DMS53 treated with DMSO at 0.1 percent for 48 hours (cell line): ENCODE data around the gene ADARB2.

Experiments used
- DNase-seq: peaks from one replicate; lab custom pipeline; 2025; ENCODE audit not compliant: unreplicated experiment; lab: John Stamatoyannopoulos, UW

Gene ADARB2

DNA sequence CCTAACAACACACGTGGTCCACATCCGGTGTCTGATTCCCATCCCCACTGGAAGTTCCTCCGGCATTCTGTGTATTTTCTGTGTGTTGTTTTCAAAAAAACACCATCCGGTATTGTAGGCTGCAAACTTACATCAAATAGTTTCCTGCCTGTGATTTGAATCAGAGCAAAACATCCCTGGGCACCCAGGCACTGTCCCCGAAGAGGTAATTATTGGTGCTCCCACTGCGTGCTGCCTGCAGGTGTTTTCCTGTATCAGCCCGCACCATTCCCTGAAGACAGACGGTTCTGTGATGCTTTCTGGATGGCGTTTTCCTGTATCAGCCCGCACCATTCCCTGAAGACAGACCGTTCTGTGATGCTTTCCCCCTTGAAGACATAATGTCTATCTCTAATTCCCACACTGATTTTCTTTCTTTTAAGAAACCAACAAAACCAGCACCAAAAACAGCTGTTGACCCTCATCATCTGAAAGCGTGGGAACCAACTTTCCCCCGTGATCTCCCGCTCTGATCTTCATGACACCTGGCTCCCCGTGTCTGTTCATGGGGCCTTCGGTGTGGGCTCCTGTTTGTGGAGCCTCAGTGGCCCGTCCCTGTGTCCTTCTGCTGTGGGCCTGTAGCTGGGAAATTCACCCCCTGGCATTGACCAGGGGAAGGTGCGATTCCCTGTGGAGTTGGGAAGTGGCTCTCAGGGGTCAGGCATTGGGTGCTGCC, 205.3 kb downstream of the ADARB2 start:
- DNase-seq: no peak

DNA sequence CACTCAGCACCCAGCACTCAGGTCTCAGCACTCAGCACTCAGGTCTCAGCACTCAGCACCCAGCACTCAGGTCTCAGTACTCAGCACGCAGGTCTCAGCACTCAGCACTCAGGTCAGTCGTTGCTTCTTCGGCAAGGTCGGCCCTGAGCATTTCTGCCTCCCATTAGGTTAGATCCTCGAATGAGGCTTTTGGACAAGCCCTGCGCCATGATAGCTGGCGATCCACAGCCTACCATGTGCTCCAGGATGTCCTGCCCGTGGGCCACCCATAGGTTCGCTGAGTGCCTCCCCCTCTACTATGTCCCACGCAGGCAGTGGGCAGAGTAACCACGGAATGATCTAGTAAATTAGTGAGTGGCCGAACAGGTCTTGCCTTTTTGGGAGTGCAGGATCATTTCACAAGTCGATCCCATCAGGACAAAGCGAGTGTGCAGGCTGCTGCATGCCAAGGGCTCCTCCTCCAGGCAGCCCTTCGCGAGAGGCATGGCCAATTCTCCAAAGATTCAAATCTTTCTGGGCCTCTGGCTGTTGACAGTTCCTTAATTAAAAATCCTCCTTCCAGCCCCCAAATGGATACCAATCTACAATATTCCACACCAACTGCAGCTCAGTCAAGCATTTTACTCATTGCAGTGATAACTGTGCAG, 206.3 kb downstream of the ADARB2 start:
- no peak for DNase-seq

DNA sequence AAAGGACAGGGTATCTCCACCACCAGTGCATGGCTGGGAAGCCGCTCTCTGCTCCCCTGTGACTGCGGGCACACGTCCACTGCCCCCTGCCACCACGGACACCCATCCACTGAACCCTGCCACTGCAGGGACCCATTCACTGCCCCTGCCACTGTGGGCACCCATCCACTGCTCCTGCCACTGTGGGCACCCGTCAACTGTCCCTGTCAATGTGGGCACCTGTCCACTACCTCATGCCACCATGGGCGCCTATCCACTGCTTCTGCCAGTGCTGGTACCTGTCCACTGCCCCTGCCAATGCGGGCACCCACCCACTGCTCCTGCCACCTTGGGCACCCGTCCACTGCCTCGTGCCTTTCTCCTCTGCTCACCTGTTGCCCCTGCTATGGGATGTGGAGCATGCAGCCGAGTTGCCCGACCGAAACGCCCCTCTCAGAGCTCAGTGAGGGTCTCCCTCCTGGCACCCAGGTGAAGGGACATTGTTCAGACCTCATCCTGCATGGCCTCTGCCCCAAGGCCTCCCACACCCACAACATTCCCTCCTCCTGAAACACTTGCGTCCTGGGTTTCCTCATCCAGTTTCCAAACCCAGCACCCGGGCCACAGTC, 207.4 kb downstream of the ADARB2 start:
- DNase-seq: no peak

DNA sequence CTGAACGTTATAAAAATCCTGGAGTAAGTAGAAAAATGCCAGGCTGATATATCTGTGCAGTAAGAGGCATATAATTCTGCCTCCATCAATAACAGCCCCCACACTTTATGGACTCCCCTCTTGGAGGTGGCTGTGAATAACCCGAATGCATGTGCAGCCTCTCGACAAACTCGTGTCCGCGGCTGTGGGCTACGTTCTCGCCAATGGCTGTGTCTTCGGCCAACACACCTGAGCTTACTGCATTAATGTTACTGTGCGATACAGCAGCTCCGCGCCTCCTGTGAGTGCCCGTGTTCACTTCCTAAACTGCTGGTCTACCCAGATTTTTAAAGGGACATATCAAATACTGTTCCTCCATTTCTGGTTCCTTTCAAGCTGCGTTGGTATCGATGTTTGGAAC, 209.4 kb downstream of the ADARB2 start:
- no peak for DNase-seq

DNA sequence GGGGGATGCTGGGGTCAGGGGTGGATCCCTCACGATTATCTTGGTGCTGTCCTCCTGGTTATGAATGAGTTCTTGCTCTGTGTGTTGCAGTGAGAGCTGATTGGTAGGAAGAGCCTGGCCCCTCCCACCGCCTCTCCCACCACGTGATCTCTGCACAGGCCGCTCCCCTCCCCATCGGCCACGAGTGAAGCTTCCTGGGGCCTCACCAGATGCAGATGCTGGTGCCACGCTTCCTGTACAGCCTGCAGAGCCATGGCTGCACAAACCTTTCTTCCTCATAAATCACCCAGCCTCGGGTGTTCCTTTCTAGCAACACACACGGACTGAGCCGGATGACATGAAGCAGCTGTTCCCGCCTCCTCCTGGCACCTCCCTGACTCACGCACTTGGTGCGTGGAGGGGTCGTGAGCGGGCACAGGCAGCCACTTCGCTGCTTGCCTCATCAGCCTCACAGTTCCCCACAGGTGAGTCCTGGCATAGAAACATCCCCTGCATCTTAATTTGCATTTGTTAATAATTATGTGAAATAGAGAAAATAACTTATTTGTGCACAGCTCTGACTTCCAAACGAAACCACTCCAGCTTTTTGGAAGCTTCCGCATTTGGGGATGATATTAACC, 210.8 kb downstream of the ADARB2 start:
- no peak for DNase-seq

DNA sequence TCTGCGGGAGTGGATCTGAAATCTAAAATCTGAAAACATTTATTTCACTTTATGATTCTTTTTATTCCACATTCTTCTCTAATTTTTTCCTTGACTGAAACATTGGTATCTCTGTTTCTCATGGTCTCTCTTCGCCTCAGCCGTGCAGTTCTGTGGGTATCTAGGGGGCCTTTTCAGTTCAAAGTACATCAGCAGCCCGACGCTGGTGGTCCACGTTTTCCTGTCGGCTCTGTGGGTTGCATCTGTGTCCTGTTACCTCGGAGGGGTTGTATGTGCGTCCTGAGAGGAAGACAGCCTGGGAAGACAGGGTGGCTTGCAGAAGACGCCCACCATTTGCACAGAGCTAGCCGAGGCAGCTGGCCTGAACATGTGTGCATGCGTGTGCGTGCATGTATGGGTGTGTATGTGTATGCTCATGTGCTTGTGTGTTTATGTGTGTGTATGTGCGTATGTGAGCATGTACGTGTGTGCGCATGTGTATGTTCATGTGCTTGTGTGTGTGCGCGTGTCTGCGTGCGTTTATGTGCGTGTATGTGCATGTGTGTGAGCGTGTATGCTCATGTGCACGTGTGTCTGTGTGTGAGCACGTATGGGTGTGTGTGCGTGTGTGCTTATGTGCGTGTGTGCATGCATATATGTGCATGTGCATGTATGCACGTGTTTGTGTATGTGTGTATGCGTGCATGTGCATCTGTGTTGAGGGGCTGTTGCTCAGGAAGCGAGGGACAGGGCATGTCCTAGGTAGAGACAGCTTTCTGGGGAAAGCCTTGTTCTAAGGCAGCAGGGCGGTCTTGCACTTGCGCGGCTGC, 211.8 kb downstream of the ADARB2 start:
- DNase-seq: no peak

DNA sequence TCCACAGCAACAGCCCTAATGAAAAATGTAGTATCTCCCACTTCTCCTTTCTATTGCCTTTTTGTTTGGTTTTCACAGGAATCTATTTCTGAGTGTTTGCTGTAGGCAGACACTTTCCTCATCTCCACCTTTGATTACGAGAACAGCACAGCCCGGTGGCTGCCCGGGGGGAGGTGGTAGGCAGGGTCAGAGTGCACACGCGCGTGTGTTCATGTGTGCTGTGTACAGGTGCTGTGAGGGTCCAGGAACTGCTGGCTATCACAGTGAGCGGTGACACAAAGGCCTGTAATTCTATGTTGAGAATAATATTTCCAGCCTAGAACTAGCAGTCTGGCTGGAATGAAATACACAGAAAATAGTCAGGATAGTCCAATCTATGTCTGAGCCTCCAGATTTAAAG, 212.8 kb downstream of the ADARB2 start:
- no peak for DNase-seq

DNA sequence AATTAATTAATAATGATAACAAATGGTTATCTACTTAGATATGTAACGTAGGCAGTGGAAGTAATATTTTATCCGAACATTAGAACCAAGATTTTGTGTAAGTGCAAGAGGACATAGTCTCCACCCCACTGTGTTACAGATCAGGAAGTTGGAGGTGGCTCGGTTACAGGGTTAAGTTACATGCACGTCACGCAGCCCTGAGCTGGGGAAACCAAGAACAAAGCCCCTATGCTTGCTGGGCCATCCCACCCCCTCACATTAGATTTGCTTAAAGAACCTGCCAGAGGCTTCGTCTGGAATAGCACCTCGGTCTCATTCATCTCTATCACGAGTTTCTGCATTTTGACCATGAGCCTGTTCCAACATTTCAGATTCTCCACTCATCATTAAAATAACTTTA, 214.1 kb downstream of the ADARB2 start:
- DNase-seq: no peak

DNA sequence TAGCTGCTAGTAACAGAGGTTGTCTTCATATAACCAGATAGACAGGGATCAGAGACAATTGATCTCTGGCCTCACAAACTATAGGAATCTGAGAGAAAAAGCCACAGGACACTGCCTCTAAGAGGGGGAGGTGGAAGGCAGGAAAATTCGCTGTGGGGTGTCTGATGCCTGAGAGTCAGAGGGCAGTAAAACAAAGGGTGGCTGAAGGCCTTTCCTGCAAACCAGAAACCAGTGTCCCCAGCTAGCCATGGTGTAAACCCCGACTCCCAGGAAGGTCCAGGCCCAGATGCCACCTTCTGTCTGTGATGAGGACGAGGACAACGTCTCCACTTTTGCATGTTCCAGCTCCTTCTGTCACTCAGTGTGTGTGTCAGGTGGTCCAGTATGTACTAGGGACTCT, 215.1 kb downstream of the ADARB2 start:
- no peak for DNase-seq

DNA sequence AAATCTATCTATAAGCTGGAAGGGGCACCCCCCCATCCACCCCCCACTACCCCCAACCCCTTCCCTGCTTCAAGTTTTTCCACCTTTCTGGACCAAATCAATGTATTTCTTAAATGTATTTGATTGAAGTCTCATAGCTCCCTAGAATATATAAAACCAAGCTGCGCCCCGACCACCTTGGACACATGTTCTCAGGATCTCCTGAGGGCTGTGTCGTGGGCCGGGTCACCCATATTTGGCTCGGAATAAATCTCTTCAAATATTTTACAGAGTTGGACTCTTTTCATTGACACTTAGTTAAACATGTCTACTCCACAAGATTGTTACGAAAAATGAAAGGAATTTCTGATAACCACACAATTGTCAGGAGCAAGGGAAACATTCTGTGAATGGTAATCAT, 215.6 kb downstream of the ADARB2 start:
- DNase-seq: no peak

DNA sequence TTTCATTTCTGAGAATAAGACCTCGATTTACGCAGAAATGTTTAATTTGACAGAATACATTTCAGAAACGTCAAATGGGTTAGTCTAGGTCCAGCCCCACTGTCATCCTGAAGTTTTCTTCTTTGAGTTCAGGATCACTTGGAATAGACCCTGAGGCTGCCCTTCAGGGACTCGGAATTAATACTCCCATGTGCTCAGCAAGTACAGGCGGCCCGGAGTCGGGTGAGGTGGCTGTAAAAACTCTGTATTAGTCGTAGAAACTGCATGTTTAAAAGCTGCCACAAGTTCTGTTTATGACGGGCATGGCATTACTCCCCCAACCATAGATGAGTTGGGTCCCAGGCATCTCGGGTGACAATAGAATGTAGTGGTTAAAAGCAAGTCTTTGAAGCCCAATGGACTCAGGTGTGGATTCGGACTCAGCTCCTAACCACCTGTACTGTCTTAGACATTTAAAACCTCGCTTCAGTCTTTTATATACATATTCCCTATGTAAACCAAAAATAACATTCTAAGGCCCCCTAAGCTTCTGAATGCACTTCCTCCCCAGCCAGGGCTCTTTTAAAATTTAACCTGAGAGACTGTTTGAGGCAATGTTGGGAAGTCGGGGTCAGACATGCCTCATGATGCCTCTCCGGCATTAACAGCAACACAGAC, 216.3 kb downstream of the ADARB2 start:
- no peak for DNase-seq

DNA sequence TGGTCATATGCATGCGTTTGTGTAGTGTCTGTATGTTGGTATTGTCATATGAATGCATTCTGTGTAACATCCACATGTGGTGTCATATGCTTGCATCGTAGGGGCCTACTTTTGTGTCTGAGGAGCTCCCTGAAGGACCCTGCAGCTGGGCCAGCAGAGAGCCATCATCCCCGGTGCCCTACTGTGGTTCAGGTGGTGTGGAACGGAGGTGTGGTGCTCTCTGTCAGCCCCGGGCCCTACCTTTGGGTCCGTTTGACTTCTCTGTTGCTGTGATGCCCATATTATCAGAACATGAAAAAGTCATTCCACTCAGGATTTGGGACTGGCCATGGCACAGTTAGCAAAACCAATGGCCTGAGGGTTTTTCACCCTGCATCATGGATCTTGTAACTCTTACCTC, 217.9 kb downstream of the ADARB2 start:
- no peak for DNase-seq

DNA sequence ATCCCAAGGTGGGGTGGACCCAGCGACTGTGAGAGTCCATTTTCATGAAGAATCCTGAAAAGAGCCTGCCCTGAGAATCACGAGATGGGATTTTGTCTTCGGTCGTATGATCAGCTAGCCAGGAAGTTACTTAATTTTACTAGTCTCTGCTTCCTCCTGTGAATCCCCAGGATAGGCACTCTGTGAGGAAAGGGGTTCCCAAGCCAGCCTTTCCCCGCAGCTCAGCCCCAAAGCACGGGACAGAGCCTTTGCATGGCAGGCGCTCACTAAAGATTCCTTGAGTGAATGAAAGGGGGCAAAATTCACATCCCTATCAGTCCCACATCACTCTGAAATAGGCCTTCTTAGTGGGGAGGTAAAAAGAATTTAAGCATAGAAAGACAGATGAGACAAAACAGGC, 219.6 kb downstream of the ADARB2 start:
- DNase-seq: no peak

DNA sequence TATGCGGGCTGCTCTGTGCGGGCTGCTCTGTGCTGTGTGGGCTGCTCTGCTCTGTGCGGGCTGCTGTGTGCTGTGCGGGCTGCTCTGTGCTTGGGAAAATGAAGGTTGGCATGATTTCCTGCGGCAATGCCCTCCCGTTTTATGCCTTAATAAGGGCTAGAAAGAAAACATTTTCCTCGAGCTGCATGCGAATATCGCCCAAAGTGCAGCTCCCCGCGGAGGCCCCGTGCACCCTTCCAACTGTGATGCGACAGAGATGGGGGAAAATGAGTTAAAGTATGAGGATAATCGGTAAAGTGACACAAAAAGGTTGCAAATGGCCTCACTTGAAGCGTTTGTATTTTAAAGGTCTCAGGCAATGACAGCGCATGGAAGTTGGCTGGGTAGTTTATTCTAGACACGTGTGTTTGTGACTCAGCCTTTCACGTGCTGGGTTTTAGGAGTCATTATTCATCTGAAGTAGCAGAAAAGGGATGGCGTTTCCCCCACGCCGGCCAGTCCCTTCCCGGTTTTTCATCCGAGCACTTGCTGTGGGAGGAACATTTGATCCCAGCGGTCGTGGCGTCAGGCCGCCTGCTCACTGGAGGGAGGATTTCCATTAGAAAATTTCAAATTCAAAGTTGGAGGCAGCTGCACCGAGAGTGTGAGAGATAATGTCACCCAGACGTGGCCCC, 220.7 kb downstream of the ADARB2 start:
- no peak for DNase-seq

DNA sequence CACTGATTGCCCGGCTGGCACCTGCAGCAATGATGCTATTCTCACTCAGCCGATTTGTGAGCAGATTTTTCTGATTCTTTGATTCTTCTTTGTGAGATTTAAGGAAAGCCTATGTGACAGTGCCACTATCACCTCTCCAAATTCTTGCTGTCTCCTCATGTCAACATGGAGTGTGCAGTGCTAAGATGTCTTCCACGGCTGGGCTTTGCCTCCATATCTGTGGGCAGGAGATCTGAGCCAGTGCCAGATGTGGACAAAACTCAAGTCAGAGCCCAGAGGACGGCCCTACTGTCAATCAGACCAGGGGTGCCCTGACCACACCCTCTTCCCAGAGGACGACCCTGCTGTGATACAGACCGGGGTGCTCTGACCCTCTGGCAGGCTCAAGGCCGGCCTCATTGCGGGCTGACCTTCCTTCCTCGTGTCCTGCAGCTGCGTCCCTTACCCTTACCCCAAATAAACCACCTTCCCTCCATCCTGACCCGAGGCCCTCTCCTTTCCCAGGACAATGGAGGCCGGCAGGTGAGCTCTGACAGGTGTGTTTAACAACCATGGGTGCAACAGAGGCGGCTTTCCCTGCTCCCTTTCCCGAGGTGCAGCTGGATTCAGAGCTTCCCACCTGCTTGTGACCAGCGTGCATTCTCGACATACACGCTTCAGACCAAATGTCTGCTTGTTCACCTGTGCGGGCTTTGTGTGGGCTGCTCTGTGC, 221.4 kb downstream of the ADARB2 start:
- peak; percentile 18 for DNase-seq

DNA sequence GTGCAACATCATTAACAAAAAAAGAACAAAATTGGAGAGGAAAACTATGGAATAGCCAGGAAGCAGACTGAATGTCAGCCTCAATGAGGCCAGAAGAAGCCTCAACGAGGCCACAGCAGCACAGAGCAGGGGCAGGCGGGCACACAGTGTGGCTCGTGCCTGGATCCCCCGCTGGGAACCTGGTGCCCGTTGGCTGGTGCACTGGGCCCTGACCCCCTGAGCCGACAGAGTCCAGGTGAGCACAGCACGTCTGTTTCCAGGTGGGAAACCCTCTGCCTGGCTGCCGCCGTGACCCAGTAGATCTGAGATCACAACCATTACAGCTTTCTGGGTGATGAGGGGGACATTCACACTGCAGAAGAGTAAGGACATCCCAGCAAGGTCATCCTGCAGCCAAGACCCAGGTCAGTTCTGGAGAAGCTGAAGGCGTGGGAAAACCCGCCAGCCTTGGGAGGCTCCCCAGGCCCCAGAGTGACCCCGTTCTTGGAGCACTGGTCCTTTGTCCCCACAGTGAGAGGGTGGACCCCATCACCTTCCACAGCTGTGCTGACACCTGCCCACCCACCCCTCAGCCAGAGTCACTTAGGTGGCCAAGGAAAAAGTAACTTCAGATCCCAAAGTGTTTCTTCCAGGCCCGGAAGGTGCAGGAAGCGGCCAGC, 222.1 kb downstream of the ADARB2 start:
- no peak for DNase-seq

DNA sequence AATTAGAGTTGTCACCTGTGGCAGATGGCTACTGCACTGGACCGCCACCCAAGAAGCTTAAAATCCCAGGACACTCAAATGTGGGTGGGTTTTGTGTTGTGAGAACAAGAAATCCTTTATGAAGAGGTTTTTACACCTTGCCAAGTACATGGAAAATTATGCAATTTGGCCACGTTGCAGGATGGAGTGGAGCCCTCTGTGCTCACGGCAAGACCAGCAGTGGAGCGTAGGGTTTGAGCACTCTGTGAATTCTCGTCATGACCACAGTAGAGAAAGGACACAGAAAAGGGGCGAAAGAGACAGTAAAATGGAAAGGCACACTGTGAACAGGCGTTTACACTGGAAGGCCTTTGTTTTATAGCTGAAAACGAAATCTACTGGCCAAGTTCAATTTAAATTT, 222.6 kb downstream of the ADARB2 start:
- DNase-seq: no peak

DNA sequence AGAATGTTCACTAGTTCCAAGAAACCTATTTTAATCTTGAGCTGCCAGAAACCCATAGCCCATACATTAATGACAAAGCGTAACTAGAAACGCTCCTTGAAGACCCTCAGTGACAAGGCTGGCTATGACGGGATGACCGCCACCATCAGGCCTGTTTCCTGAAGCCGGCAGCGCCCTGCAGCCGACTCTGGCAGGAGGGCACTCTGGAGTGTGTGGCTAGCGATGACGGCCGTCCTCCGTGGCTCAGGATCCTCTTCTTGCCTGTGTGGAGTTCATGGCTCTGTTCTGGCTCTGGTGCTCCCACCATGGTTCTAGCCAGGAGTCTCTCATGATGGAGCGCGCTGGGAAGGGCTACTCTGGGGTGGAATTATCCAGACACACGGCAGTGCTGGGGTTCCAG, 224.1 kb downstream of the ADARB2 start:
- DNase-seq: no peak

DNA sequence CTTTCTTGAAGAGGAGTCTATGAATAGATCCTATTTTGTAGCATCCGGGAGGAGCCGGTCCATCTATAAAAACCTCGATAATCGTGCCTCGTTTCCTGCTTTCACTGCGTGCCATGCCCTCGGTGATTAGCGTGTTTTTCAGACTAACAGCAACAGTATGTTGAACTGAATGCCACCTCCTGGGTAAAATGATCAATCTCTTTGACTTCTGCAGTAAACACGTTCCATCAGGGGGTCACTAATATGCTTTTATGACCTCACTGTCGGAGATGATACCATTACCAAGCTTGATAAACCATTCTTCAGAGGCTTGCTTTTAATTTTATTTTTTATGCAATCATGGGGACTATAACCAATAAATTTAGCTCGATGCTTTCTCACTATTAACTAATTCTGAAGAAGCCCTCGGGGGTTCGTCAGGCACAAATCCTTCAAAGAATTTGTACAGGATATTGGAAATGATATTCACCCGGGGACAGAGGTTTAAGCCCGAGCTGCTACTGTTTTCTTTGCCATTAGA, 228.3 kb downstream of the ADARB2 start:
- no peak for DNase-seq
